GM10266 (cell line): ENCODE measurements around the gene LRRIQ3.
"Not testable (repeated sequence)": the region's sequence is repeated elsewhere in the genome, so short reads cannot be mapped to it uniquely, and the experiment has no call there.

Source experiments
- DNase-seq: peaks from one replicate; pipeline ENCODE4 v3.0.0; 2012; ENCODE audit errors: extremely low spot score
- CTCF ChIP-seq: IDR thresholded peaks from 2 replicates; pipeline ENCODE4 v1.5.1; 2012; ENCODE audit warnings: mild to moderate bottlenecking, low read depth; ENCODE audit not compliant: control insufficient read depth, insufficient read depth; ENCODE audit errors: missing control alignments

Gene LRRIQ3

DNA sequence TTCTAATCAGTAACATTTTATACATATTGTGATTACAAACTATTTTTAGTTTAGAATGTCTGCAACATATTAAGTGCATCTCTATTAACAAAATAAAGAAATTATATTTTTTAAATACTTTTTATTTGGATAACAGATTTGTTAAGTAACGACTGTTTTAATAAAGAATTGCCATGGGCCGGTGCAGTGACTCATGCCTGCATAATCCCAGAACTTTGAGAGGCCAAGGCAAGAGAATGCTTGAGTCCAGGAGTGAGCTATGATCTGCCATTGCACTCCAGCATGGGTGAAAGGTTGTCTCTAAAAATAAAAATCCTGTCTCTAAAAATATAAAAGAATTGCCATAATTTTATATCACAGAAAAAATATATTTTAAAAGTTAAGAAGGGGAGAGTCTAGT, 4.1 kb downstream of the LRRIQ3 start:
- no peak for DNase-seq
- no peak for TF ChIP-seq CTCF

DNA sequence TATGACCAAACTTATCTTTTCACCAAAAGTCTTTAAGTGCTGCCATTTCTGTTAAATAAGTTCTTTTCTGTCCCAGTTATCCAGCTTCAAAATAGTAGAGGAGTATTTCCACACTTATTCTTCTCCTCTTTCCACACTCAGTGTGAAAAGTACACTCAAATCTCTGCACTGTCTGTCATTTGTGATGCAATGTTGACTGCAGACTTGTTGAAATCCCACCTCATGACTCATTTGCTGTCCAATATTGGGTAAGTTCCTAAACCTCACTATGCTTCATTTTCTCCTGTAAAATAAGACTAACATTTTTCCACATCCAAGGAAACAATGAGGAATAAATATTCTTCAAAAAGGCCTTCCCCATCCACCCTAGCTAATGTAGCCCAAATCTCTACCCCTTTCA, 17.5 kb downstream of the LRRIQ3 start:
- no peak for DNase-seq
- no peak for TF ChIP-seq CTCF

GRCh38 chr1:74174423-74174822, 23.6 kb downstream of the LRRIQ3 start:
- DNase-seq: not testable (repeated sequence)

GRCh38 chr1:74162333-74162732, 35.6 kb downstream of the LRRIQ3 start:
- TF ChIP-seq CTCF: no peak
- no peak for DNase-seq

- no peak for TF ChIP-seq CTCF
- no peak for DNase-seq
Observed at GRCh38 chr1:74161497-74161896, 36.5 kb downstream of the LRRIQ3 start.

- no peak for TF ChIP-seq CTCF
- no peak for DNase-seq
Observed at GRCh38 chr1:74160046-74160445, 37.9 kb downstream of the LRRIQ3 start.

DNA sequence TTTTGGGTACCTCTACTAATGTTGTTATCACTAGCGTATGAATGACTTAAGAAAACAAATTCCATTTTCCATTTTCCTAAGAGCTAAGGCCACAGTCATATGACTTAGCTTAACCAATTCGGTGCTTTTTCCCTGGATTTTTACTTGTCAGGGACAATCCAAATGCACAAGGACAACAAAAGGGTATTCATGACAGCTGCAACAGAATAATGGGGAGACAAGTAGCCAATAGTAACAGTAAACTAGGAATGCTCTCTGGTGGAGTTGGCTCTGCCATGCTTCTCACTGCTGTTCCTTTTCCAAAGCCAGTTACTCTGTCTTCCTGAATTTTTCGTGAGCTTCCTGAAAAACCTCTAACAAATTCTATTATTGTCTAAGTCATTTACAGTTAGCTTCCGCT, 52.9 kb downstream of the LRRIQ3 start:
- no peak for DNase-seq
- no peak for TF ChIP-seq CTCF

GRCh38 chr1:74117370-74117769, 80.6 kb downstream of the LRRIQ3 start:
- not testable (repeated sequence) for DNase-seq
